ENCODE data around the gene AANAT.
A peak's percentile ranks its signal among the peaks of the same experiment; 100 is the strongest.

DNA sequence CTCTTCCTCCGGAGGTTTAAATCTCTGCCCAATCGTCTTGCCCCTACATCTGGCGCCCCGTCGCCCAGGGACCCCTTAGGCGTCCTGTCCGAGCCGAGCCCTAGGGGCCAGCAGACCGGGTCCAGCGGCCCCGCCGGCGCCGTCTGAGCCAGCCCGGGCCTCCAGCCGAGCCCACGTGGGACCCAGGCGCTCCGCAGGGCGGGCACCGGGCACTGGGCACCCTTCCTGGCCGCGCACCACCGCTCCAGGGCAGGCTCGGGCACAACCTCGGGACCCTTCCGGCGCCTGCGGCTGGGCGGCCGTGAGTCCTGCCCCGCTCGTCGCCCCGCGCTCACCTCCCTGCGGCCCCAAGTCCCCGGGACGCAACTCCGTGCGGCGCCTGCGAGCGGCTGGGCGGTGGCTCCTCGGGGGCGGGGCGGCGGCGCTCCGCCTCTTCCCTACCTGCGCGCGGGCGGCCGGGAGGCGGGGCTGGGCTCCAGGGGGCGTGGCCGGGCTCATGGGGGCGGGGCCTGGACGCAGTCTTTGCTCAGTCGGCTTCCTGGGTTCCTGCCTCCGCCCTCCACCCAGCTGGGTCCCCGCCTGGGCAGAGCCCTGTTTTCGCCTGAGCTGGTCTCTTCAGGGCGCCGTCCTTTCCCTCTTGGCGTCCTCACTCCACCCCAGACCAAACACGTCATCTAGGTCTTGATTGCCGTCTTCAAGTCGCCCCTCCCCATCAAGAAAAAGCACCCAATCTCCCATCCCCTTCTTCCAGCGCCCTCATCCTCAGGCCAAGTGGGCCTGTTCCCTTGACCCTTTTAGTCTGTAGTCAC, 33.8 kb downstream of the AANAT start, which contains the start of gene RHBDF2:
- peak; percentile 89 for TF ChIP-seq POLR2AphosphoS5 (IDR thresholded peaks at IDR 0.05; ENCODE audit: insufficient read depth, low read depth, low read length)
- TF ChIP-seq POLR2A (IDR thresholded peaks at IDR 0.05; ENCODE audit: low read depth, low read length): peak; percentile 83
- no peak for TF ChIP-seq EZH2 (IDR thresholded peaks at IDR 0.05; ENCODE audit: borderline replicate concordance, low read depth, low read length, severe bottlenecking)
- TF ChIP-seq CTCF (IDR thresholded peaks at IDR 0.05; ENCODE audit: extremely low read depth in 1 of 2, insufficient read depth in 1 of 2, low read depth in 1 of 2, low read length in 2 of 2): no peak
- TF ChIP-seq, protein P1, sequence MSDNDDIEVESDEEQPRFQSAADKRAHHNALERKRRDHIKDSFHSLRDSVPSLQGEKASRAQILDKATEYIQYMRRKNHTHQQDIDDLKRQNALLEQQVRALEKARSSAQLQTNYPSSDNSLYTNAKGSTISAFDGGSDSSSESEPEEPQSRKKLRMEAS (IDR thresholded peaks at IDR 0.05; ENCODE audit: insufficient read depth, insufficient read length): peak; percentile 26
- no peak for TF ChIP-seq MYC (IDR thresholded peaks at IDR 0.05; ENCODE audit: low read depth, low read length)
- no peak for TF ChIP-seq JUN (IDR thresholded peaks at IDR 0.05; ENCODE audit: borderline replicate concordance, insufficient read depth, insufficient read length, low read depth)
- TF ChIP-seq FOS (IDR thresholded peaks at IDR 0.05; ENCODE audit: borderline replicate concordance, insufficient read depth, low read length): no peak
- no peak for TF ChIP-seq GATA2 (IDR thresholded peaks at IDR 0.05; ENCODE audit: insufficient read depth, insufficient read length, low read depth, low read length)

Data from endothelial cell of umbilical vein (primary cell).